Measurements from ENCODE around the gene GDF11. TPM values are rescaled to one million over a fixed set of nuclear protein-coding genes. Genes with fewer than 3 reads are reported as not detected.

GDF11 gene
- total RNA-seq, 6 experiments from 2014 or later = 0.25 to 0.95 (median 0.54) TPM

GRCh38 chr12:55695349-55695748 is 47.6 kb upstream of the GDF11 start:
- Histone ChIP-seq H3K27ac (no peak overlapping the region), H3K36me3 (no peaks in the 10 kb centered on the region), H3K4me3 (no peak overlapping the region), H3K27me3 (no peaks in the 10 kb centered on the region), H3K9me3 (no peaks in the 10 kb centered on the region), H3K4me1 (no peaks in the 10 kb centered on the region)
- TF ChIP-seq POLR2A (IDR thresholded peaks at IDR 0.05) = no peak
- TF ChIP-seq, protein P1, sequence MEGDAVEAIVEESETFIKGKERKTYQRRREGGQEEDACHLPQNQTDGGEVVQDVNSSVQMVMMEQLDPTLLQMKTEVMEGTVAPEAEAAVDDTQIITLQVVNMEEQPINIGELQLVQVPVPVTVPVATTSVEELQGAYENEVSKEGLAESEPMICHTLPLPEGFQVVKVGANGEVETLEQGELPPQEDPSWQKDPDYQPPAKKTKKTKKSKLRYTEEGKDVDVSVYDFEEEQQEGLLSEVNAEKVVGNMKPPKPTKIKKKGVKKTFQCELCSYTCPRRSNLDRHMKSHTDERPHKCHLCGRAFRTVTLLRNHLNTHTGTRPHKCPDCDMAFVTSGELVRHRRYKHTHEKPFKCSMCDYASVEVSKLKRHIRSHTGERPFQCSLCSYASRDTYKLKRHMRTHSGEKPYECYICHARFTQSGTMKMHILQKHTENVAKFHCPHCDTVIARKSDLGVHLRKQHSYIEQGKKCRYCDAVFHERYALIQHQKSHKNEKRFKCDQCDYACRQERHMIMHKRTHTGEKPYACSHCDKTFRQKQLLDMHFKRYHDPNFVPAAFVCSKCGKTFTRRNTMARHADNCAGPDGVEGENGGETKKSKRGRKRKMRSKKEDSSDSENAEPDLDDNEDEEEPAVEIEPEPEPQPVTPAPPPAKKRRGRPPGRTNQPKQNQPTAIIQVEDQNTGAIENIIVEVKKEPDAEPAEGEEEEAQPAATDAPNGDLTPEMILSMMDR (IDR thresholded peaks at IDR 0.05) = no peak
- peak in 1 of 3 donors; percentile 33 for DNase-seq
- WGBS (ENCODE audit: insufficient coverage, low coverage, low lambda C conversion rate, missing lambda C conversion rate) = 75% methylated on average over 6 of the region's 7 CpGs
- intact Hi-C loops (cut with DNase I) = no loop called here
- ATAC-seq = no peak

DNA sequence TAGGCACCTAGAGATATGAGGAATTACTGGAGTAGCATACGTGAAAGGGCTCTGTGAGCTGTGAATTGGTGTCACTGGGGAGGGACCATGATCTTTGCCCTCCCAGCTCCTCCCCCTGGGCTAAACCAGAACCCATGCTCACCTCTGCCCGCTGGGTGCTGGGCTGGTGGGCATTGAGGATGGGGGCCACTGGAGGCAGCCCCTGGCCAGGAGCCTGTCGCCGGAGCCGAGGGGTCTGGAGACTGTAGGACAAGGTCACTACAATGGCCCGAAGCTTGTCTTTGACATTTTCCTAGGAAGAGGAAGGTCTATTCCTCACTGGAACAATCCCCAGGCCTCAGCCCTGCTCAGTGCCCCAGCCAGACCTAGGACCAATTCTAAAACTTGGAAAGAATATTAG is 46.8 kb upstream of the GDF11 start:
- Histone ChIP-seq H3K27me3 (no peaks in the 10 kb centered on the region), H3K27ac (no peak overlapping the region), H3K4me3 (no peak overlapping the region), H3K36me3 (no peaks in the 10 kb centered on the region), H3K9me3 (no peaks in the 10 kb centered on the region), H3K4me1 (no peaks in the 10 kb centered on the region)
- no peak for TF ChIP-seq POLR2A (IDR thresholded peaks at IDR 0.05)
- TF ChIP-seq, protein P1 (IDR thresholded peaks at IDR 0.05) = no peak
- intact Hi-C loops (cut with DNase I) = no loop called here
- 60% methylated on average over 3 of the region's 6 CpGs for WGBS (ENCODE audit: insufficient coverage, low coverage, low lambda C conversion rate, missing lambda C conversion rate)
- no peak for ATAC-seq
- peak in 2 of 3 donors; percentile 3 to 35 for DNase-seq

GRCh38 chr12:55696796-55697462 is 46.0 kb upstream of the GDF11 start:
- no peak overlapping the region for H3K27ac ChIP-seq
- H3K9me3 ChIP-seq = no peaks in the 10 kb centered on the region
- H3K27me3 ChIP-seq = no peaks in the 10 kb centered on the region
- DNase-seq (peak in 2 of 3 donors; percentile 38 to 42), ATAC-seq (no peak)
- 73% methylated on average over 4 of the region's 19 CpGs for WGBS (ENCODE audit: insufficient coverage, low coverage, low lambda C conversion rate, missing lambda C conversion rate)
- no peaks in the 10 kb centered on the region for H3K4me1 ChIP-seq
- intact Hi-C loops (cut with DNase I) = no loop called here
- no peak overlapping the region for H3K4me3 ChIP-seq
- H3K36me3 ChIP-seq = no peaks in the 10 kb centered on the region
- no peak for TF ChIP-seq POLR2A (IDR thresholded peaks at IDR 0.05)
- TF ChIP-seq, protein P1 (IDR thresholded peaks at IDR 0.05) = no peak

- TF ChIP-seq, protein P1 (IDR thresholded peaks at IDR 0.05) = no peak
- no peak for TF ChIP-seq POLR2A (IDR thresholded peaks at IDR 0.05)
- no peak for ATAC-seq
Observed at GRCh38 chr12:55697686-55698085, 45.2 kb upstream of the GDF11 start.

More at GRCh38 chr12:55697686-55698085, 45.2 kb upstream of the GDF11 start:
- no peaks in the 10 kb centered on the region for H3K4me1 ChIP-seq
- no peaks in the 10 kb centered on the region for H3K27me3 ChIP-seq
- peak in 2 of 3 donors; percentile 25 to 32 for DNase-seq
- H3K36me3 ChIP-seq = no peaks in the 10 kb centered on the region
- 82% methylated on average over 5 of the region's 7 CpGs for WGBS (ENCODE audit: insufficient coverage, low coverage, low lambda C conversion rate, missing lambda C conversion rate)
- H3K27ac ChIP-seq = no peak overlapping the region
- intact Hi-C loops (cut with DNase I) = no loop called here
- no peaks in the 10 kb centered on the region for H3K9me3 ChIP-seq
- H3K4me3 ChIP-seq = no peak overlapping the region
